ENCODE data around the gene SPDYE11.
A peak's percentile ranks its signal among the peaks of the same experiment; 100 is the strongest.
"Not testable (repeated sequence)": the region's sequence is repeated elsewhere in the genome, so short reads cannot be mapped to it uniquely, and the experiment has no call there.

The SPDYE11 gene

GRCh38 chr7:73057811-73058210, at the start of gene SPDYE11:
SPDYE11 (minus strand) TSS chr7:73057911; CDS start chr7:73056111, 1,800 bp downstream.
- DNase-seq: not testable (repeated sequence)

- not testable (repeated sequence) for DNase-seq
Observed at GRCh38 chr7:73085938-73086337, 28.2 kb upstream of the SPDYE11 start, which contains the start of gene SPDYE9. SPDYE9 (minus strand) TSS chr7:73086038; CDS start chr7:73084238, 1,800 bp downstream.

- DNase-seq: not testable (repeated sequence)
Observed at GRCh38 chr7:73029666-73030065, 28.0 kb downstream of the SPDYE11 start, which contains the start of gene SPDYE8. SPDYE8 (minus strand) TSS chr7:73029766; CDS start chr7:73027966, 1,800 bp downstream.

- not testable (repeated sequence) for DNase-seq
Observed at GRCh38 chr7:73006491-73006890, 51.2 kb downstream of the SPDYE11 start.

GRCh38 chr7:73005693-73006447, 51.8 kb downstream of the SPDYE11 start:
- DNase-seq: peak; percentile 92

GRCh38 chr7:73005356-73005692, 52.4 kb downstream of the SPDYE11 start:
- not testable (repeated sequence) for DNase-seq

- DNase-seq: not testable (repeated sequence)
Observed at GRCh38 chr7:72997887-72998468, 59.7 kb downstream of the SPDYE11 start.

Measured in hematopoietic multipotent progenitor cell treated with erythropoietin and hydrocortisone succinate and interleukin-3 and kit ligand, for 6 days (in vitro differentiated cells).